SK-N-MC (cell line): ENCODE data around the gene TMEM33.

Experiments used
- DNase-seq: peaks from one replicate; pipeline ENCODE4 v3.0.0-alpha.2; 2011; ENCODE audit warnings: low read depth, low spot score
- H3K27ac ChIP-seq: fragments of 200-600 bp; sonication (generic); 2 replicates; pipeline ENCODE4 v1.5.1; 2016; ENCODE audit warnings: mixed run types
- H3K36me3 ChIP-seq: fragments of 200-600 bp; sonication (generic); 2 replicates; pipeline ENCODE4 v1.6.1; 2017; ENCODE audit warnings: antibody characterized with exemption, low read length, mixed read lengths; ENCODE audit not compliant: insufficient read depth
- H3K4me3 ChIP-seq: fragments of 200-600 bp; sonication (generic); 2 replicates; pipeline ENCODE4 v1.5.1; 2016
- H3K9ac ChIP-seq: fragments of 200-600 bp; sonication (generic); 2 replicates; pipeline ENCODE4 v1.8.0; 2017; ENCODE audit warnings: mixed run types, mixed read lengths; ENCODE audit not compliant: insufficient read length
- H3K9me3 ChIP-seq: fragments of 200-600 bp; sonication (generic); 2 replicates; pipeline ENCODE4 v1.6.1; 2017; ENCODE audit warnings: low read depth, mild to moderate bottlenecking, antibody characterized with exemption, low read length, moderate library complexity, mixed read lengths
- EZH2 ChIP-seq: fragments of 200-600 bp; sonication (generic); IDR thresholded peaks from one replicate; pipeline ENCODE4 v1.6.1; 2017; ENCODE audit warnings: antibody characterized with exemption
- FOXP2 ChIP-seq: optimal IDR thresholded peaks from 2 replicates; pipeline ENCODE3; 2011; ENCODE audit warnings: mild to moderate bottlenecking, moderate library complexity; ENCODE audit not compliant: insufficient read depth; ENCODE audit errors: extremely low read length, control extremely low read depth
- POLR2AphosphoS5 ChIP-seq: IDR thresholded peaks from 2 replicates; pipeline ENCODE4 v1.6.1; 2012; ENCODE audit warnings: mild to moderate bottlenecking, low read depth, low read length, borderline replicate concordance

The TMEM33 gene

DNA sequence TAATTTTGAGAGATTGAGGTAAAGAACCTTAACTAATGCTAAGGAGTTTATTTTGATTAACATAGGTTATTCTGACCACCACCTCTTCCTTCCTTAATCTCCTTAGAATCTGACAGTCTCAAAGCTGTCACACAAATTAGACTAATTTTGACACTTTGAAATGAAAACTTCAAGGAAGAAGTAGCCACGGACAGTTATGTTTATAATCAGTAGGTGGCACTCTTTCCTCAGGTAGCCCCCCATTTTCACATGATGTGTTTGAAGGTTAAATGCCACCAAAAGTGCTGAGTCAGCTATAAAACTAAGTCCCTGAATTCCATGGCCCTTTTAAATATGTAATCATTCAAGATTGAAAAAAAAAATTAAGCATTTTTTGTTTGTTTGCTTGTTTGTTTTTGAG lies 22.4 kb downstream of the TMEM33 start:
- Histone ChIP-seq H3K9me3 (no peaks in the 10 kb centered on the region), H3K36me3 (peaks cover 32% of the 10 kb centered on the region), H3K27ac (no peak overlapping the region), H3K9ac (no peak overlapping the region), H3K4me3 (no peak overlapping the region)
- no peak for DNase-seq
- no peak for TF ChIP-seq POLR2AphosphoS5
- TF ChIP-seq EZH2, result no peak
- no peak for TF ChIP-seq FOXP2

DNA sequence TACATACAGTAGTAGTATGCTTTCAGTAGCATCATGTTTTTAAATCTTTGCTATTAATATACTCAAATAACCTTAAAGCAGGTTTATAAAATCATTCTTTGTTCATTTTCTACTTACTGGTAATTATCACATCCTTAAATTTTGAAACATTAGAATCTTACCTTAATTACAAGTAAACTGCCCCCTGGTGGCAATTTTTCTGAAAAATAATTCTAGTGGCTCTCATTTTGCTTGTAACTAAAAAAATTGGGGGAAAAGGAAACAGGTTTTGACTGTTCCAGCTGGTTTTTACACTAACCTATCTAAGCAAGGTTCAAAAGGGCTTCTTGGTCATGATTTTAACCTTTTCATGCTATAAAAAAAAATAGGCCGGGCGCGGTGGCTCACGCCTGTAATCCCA lies 27.9 kb downstream of the TMEM33 start:
- TF ChIP-seq EZH2, result no peak
- TF ChIP-seq POLR2AphosphoS5, result no peak
- no peak overlapping the region for H3K27ac ChIP-seq
- no peak overlapping the region for H3K4me3 ChIP-seq
- no peak overlapping the region for H3K9ac ChIP-seq
- no peaks in the 10 kb centered on the region for H3K9me3 ChIP-seq
- DNase-seq, result no peak
- no peaks in the 10 kb centered on the region for H3K36me3 ChIP-seq

DNA sequence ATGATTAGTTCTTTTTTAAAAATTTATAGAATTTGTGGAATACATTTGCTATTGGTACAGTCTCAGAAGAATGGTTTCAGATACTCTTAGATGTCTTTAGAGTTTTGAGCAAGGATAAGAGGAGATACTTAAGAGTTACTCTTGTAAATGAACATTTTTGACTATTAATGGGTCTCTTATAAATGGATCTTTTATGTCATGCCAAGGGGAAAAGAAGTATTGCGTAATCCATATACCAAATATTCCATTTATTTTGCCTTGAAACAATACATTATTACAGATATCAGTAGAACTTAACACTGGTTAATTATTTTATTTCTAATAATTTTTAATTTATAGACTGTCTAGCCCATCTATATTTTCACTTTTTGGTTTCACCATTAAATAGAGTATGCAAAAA lies 29.2 kb downstream of the TMEM33 start:
- Histone ChIP-seq H3K9me3 (no peaks in the 10 kb centered on the region), H3K36me3 (no peaks in the 10 kb centered on the region), H3K4me3 (no peak overlapping the region), H3K27ac (no peak overlapping the region), H3K9ac (no peak overlapping the region)
- no peak for DNase-seq
- no peak for TF ChIP-seq EZH2
- no peak for TF ChIP-seq FOXP2
- no peak for TF ChIP-seq POLR2AphosphoS5

DNA sequence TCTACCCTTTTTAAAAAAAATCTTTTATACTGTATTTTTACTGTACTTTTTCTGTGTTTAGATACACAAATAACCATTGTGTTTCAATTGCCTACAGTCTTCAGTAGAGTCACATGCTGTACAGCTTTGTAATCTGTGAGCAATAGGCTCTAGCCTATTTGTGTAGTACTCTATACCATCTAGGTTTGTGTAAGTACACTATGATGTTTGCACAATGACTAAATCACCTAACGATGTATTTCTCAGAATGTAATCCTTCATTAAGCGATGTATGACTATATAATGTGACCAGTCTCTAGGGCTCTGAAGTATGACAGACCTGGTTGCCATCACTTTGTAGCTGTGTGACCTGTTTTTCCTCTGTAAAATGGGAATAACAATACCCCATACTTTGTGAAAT lies 32.2 kb downstream of the TMEM33 start:
- DNase-seq, result no peak
- H3K36me3 ChIP-seq, result no peaks in the 10 kb centered on the region
- TF ChIP-seq POLR2AphosphoS5 (no peak), EZH2 (no peak), FOXP2 (no peak)
- H3K4me3 ChIP-seq, result no peak overlapping the region
- H3K27ac ChIP-seq, result no peak overlapping the region
- no peaks in the 10 kb centered on the region for H3K9me3 ChIP-seq
- no peak overlapping the region for H3K9ac ChIP-seq

DNA sequence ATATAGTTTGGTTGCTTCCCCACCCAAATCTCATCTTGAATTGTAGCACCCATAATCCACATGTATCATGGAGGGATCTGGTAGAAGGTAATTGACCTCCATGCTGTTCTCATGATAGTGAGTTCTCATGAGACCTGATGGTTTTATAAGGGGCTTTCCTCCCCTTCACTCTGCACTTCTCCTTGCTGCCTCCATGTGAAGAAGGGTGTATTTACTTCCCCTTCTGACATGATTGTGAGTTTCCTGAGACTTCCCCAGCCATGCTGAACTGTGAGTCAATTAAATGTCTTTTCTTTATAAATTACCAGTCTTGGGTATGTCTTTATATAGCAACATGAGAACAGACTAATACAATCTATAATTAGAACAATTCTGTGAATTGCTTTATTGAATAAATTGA lies 34.4 kb downstream of the TMEM33 start:
- Histone ChIP-seq H3K9me3 (no peaks in the 10 kb centered on the region), H3K27ac (no peak overlapping the region), H3K9ac (no peak overlapping the region), H3K36me3 (no peaks in the 10 kb centered on the region), H3K4me3 (no peak overlapping the region)
- TF ChIP-seq POLR2AphosphoS5 (no peak), EZH2 (no peak), FOXP2 (no peak)
- DNase-seq, result no peak

DNA sequence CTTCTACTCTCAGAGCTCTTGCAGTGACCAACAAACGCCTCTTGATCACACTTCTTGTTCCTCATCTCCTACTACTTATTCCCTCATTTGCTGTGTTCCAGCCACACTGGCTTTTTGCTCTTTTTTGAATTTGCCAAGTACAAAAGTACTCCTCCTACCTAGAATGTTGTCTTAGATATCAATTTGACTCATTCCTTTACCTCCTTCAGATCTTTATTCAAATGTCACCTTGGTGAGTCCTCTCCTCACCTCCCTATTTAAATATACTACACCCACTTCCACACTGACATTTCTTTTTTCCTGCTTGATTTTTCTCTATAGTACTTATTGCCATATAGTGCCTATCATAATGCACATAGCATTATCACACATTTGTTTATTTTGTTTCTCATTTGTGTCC lies 40.1 kb downstream of the TMEM33 start:
- no peak for TF ChIP-seq POLR2AphosphoS5
- no peak for TF ChIP-seq FOXP2
- TF ChIP-seq EZH2, result no peak
- no peaks in the 10 kb centered on the region for H3K36me3 ChIP-seq
- no peak overlapping the region for H3K4me3 ChIP-seq
- DNase-seq, result no peak
- H3K27ac ChIP-seq, result no peak overlapping the region
- no peaks in the 10 kb centered on the region for H3K9me3 ChIP-seq
- H3K9ac ChIP-seq, result no peak overlapping the region

DNA sequence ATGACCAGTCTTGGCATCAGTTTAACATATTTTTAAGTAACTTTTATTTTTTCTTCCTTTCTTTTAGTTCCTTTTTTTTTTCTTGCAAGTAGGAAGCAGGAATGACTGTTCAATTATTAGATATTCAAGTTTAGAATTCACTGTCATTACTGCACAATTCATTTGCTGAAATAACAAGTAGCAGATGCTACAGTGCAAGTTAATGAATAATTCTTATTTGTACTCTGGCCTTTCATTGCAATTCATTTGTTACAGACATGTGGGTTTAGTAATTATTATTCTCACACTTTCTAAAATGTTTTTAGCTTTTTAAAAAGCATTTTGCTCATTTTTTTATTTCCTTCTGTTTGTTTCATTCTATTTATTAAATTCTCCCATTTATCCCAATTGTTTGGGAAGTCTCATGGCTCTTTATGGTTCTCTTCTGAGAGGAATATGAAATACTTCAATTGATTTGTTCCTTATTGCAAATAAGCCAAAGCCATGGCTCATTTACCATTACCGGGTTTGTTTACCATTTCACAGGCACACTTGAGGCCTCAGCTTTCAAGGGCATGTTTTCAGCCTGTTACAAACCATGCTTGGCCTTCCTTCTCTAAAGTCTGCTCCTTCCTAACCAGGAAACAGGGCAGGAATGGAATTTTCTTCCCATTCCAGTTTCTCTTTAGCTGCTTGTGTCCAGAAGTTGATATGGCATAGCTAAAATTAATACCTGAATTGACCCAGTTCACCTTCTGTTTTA lies 41.7 kb downstream of the TMEM33 start:
- no peak for DNase-seq
- Histone ChIP-seq H3K27ac (no peak overlapping the region), H3K9me3 (no peaks in the 10 kb centered on the region), H3K36me3 (no peaks in the 10 kb centered on the region), H3K4me3 (no peak overlapping the region), H3K9ac (no peak overlapping the region)
- TF ChIP-seq FOXP2 (no peak), POLR2AphosphoS5 (no peak), EZH2 (no peak)

DNA sequence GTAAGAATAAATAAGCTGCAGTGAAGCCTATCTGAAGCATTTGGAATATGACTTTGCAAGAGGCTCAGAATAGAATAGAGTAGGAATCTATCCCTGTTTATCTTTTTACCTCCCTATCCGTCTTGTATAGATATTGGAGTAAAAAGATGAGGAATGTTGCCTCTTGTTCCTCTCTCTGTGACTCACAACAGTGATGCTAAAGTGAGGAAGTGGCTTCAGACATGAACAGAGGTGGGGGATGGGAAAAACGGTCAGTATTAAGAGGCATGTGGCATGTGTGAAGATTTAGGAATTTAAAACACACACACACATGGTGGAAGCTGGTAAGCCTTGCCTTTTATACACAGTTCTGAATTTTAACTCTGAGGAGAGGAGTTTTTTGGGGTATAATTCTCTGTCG lies 42.5 kb downstream of the TMEM33 start:
- no peak for DNase-seq
- Histone ChIP-seq H3K36me3 (no peaks in the 10 kb centered on the region), H3K4me3 (no peak overlapping the region), H3K9me3 (no peaks in the 10 kb centered on the region), H3K27ac (no peak overlapping the region), H3K9ac (no peak overlapping the region)
- TF ChIP-seq EZH2 (no peak), POLR2AphosphoS5 (no peak), FOXP2 (no peak)

DNA sequence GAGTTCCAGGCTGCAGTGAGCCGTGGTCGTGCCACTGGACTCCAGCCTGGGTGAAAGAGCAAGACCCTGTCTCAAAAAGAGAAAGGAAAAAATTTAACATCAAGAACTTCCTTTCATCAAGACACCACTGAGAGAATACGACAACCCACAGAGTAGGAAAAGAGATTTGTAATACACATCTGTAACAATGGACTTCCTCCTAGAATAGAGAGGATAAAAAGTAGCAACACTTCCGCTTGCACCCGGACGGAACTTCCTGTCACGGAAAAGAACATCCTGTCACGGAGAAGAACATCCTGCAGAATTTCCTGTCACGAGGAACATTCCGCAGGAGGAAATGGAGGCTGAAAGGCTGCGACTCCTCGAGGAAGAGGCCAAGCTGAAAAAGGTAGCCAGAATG lies 46.2 kb downstream of the TMEM33 start, which contains the start of gene DCAF4L1:
TSS of gene DCAF4L1 (plus strand) at position 301 of the 400 bp plus-strand sequence. CDS start at position 338, 37 bp downstream.
- TF ChIP-seq EZH2 (no peak), POLR2AphosphoS5 (no peak), FOXP2 (no peak)
- Histone ChIP-seq H3K9me3 (no peaks in the 10 kb centered on the region), H3K36me3 (no peaks in the 10 kb centered on the region), H3K4me3 (no peak within 1 kb of the TSS), H3K27ac (no peak within 1 kb of the TSS), H3K9ac (no peak within 1 kb of the TSS)
- DNase-seq, result no peak
